DMS79 (cell line): ENCODE data around the gene INHA.

Source experiments
- DNase-seq: peaks from one replicate; lab custom pipeline; 2025; lab: John Stamatoyannopoulos, UW

Gene INHA, protein sequence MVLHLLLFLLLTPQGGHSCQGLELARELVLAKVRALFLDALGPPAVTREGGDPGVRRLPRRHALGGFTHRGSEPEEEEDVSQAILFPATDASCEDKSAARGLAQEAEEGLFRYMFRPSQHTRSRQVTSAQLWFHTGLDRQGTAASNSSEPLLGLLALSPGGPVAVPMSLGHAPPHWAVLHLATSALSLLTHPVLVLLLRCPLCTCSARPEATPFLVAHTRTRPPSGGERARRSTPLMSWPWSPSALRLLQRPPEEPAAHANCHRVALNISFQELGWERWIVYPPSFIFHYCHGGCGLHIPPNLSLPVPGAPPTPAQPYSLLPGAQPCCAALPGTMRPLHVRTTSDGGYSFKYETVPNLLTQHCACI

DNA sequence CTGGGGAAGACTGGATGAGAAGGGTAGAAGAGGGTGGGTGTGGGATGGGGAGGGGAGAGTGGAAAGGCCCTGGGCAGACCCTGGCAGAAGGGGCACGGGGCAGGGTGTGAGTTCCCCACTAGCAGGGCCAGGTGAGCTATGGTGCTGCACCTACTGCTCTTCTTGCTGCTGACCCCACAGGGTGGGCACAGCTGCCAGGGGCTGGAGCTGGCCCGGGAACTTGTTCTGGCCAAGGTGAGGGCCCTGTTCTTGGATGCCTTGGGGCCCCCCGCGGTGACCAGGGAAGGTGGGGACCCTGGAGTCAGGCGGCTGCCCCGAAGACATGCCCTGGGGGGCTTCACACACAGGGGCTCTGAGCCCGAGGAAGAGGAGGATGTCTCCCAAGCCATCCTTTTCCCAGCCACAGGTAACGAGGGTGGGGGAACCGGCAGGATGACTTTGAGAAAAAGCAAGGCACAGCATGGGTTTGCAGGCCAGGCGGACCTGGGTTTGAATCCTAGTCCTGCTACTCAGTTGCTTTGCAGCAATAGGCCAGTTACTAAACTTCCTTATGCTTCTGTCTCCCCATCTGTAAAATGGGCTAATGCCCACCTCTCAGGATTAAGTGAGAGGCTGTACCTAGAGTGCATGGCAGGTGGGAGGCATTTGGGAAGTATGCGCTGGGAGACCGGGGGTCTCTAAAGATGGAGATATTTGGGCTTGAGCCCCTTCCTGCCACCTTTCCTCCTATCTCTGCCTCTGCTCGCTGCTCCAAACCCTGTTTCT, at the start of gene INHA:
Gene INHA, plus strand, starts transcription at position 74 of the 765 bp plus-strand sequence. Its CDS starts 65 bp downstream, at position 139.
- DNase-seq, result no peak

DNA sequence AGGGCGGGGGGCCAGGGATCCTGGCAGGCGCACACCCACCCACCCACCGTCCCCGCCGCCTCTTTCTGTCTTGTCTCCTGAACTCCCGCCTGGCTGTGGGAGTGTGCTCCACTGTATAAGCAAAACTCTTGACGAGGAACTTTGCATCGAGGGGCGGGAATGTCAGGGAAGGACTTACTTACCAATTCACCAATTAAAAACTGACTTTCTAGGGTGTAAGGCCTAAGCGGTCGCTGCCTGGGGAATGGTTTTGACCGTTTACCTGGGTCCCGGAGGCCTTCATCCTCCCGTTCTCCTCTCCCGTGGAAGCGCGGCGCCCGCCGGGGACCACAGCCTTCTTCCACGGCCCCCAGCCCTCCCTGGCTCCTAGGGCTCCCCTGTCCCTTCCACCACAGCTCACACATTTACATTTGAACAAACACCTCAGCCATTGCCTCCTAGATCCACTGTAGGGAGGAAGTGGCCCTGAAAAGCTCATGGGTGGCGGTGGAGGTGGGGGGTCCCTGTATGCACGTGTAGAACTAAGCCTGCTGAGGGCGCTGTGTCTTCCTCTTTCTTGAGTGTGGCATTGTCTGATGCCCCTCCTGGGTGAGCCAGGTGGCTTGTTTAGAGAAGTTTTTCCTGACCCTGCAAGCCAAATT, 49.0 kb upstream of the INHA start:
- no peak for DNase-seq

DNA sequence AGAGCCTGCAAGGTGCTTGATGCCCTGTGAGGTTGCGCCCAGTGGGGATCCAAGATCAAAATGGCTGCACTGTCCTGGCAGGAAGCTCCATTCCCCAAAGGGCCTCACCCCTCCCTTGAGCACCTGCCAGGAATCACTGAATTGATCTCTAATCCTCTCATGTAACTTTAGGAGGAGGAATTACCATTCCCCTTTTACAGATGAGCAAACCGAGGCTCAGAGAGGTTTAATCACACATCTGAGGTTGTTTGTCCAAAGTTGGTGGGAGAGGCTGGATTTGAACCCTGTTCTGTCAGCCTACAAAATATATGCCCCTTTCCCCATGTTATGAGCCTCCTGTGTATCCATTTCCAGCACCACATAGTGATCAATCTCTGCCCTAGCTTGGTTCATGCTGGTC, 47.3 kb upstream of the INHA start:
- no peak for DNase-seq

DNA sequence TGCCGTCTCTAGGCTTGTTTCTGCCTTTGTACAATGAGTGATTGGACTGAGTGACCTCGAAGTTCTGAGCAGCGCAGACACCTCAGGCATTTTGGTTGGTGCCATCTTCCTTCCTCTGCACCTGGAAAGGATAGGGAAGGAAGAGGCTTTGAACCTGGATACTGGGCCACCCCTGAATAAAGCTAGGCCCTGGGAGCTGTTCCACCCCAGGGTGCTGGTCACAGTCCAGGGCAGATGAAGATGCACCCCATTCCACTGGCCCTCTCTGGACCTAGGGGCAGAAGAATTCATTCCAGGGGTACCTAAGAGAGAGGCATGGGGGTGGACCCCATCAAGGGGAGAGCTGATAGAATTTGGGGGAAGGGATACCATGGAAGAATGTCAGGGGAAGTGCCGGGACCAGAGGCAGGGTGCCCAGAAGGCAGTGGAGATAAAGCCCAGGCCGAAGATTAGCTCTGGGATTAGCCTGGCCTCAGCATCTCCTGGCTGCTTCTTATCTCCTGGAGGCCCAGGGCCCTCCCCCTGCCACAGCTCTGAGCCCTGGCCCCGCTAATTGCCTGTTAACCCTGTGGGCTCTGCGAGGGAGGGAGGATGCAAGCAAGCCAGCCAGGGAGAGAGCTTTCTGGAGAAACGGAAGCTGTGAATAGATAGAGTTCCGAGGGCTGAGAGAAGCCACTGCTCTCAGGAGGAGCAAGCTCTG, 46.4 kb upstream of the INHA start:
- no peak for DNase-seq

DNA sequence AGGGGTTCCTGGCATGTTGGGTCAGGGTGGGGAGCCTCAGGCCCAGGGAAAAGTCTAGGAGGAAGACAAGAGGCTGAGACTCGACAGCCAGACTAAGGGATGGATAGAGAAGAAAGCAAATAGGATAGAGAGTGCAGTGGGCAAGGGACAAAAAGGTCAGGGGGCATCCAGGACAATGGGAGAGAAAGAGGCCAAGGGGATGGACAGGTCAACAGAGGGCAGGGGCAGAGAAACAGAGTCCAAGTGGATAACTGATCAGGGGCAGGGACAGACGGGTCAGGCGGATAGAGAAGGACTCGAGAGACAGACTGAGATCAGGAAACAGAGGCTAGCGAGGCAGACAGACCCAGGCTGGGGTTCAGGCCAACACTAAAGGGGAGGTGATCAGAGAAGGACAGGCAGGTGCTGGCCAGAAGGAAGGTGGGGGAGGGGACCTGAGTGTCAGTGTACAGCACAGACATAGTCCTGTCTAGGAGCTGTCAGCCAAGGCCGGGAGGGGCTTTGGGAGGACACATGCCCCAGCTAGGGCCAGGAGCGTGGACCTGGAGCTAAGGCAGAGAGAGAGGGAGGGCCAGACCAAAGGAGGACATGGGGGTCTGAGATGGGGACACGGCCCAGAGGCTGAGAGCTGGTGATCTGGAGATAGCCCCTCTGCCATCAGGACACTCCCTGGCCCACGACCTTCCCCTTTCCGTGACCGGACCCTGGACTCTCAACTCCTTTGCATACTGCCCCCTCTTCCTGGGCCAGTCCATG, 45.6 kb upstream of the INHA start:
- no peak for DNase-seq

DNA sequence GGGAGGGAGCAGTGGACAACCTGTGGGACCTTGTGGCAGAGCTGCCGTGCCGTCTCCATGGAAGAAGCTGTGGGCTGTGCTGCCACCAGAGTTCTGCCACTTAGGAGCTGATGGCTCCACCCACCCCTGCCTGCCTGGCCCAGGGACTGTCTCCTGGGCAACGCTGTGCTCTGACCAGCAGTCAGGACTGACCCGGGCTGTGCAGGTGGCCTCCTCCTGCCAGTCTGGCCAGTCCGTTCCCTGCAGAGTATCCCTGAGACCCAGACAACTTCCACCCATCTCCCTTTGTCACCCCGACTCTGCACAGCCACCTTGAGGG, 45.1 kb upstream of the INHA start:
- DNase-seq, result peak; percentile 18

DNA sequence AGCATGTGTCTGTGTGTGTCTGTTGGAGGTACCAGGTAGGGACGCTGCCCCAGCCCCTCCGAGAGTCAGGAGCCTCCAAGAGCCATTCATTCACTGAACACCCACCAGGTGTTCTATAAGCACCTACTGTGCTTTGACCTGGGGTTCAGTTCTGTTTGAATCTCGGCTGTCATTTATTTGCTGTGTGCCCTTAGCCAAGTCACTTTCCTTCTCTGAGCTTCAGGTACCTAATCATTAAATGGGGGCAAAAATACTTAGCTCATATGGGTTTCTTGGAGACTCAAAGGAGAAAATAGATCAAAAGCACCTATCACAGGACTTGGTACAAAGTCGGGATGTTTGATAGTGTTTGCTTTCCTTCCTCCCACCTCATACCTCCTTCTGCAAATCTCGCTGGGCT, 44.6 kb upstream of the INHA start:
- DNase-seq, result no peak

DNA sequence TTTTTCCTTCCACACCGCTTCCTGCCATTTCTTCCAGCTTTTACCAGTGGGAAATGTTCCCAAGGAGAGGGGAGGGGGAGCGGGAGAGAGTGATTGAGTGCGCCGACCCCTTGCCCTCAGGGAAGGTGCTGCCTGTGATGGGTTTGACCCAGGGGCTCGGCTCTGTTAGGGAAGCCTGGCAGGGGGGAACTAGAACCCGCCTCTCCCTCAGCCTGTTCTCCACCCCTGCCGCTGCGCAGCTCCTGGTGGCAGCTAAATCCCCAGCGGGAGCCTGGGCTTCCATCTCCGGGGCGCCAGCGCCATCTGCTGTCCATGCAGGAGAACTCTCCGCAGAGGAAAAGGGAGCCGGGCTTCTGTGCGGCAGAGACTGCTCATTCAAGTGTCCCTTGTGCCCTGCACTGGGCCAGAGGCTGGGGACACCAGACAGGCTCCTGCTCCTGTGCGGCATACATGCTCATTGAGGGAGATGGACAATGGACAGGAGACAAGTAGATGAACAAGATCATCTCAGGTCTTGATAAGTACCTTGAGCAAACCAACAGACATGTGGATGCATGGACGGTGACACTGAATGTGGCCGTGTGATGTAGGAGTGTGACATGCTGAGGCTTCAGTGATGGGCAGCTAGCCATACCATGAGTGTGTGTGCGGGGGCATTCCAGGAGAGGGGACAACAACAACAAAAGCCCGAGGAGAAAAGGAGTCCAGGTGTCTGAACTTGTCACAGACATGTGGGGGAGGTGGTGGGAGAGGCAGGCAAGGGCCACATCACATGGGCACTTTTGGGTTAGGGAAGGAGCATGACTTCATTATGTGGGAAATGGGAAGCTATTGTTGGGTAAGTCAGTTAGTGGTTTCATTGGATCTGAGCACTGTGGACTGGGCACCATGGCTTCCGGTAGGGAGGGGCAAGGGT, 41.8 kb upstream of the INHA start:
- DNase-seq, result peak; percentile 73

DNA sequence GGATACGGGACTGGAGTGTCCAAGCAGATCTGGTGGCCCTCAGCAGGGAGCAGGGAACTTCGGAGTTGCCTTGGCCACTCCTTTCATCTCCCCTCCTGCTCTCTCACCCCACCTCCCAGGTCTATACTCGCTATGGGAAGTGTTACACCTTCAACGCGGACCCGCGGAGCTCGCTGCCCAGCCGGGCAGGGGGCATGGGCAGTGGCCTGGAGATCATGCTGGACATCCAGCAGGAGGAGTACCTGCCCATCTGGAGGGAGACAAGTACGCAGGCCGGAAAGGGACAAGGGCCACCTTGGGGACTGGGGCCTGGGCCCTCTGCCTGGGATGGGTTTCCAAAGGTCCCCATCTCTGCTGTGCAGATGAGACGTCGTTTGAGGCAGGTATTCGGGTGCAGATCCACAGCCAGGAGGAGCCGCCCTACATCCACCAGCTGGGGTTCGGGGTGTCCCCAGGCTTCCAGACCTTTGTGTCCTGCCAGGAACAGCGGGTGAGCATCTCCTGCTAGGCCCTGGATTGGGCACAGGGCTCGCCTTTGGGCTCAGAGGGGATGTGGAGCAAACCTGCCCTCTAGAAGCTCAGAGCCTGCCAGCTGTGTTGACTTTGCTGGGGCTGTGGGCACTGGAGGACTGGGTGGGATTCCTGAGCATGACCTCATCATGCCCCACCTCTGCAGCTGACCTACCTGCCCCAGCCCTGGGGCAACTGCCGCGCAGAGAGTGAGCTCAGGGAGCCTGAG, 40.3 kb upstream of the INHA start:
- peak; percentile 42 for DNase-seq

DNA sequence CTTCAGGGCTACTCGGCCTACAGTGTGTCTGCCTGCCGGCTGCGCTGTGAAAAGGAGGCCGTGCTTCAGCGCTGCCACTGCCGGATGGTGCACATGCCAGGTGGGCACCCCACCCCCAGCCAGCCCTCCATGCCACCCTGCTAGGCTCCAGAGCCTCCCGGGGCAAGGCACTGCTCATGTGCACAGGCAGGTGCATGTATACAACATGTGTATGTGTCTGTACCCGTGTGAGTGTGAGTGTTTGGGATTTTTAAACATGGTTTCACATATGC, 39.8 kb upstream of the INHA start:
- no peak for DNase-seq

DNA sequence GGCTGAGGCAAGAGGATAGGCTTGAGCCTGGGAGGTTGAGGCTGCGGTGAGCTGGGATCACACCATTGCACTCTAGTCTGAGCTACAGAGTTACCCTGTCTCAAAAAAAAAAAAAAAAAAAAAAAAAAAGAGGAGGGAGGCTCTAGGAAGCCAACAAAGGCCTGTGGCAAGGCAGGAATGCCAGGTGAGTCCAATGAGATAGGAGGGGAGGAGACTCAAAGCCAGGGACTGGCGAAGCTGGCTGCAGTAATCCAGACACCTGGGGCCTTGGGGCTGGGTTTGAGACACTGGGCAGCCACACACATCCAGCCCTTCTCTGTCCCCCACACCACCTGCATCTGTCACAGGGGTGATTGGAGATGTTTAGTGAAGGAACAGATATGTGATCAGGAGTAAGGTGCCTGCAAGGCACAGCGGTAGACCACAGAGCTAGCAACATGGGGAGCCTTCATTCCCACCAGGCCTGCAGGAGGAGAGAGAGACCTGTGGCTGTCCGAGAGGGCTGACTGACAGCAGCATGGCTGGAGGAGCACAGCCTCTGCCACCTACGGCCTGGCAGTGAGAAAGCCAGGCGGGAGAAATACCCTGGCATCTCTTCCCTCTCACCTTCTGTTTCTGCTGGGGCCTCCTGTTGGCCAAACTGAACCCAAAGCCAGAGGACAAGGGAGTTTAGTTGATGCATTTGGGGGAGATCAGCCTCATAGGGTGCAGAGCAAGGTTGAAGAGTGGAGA, 38.0 kb upstream of the INHA start:
- no peak for DNase-seq

DNA sequence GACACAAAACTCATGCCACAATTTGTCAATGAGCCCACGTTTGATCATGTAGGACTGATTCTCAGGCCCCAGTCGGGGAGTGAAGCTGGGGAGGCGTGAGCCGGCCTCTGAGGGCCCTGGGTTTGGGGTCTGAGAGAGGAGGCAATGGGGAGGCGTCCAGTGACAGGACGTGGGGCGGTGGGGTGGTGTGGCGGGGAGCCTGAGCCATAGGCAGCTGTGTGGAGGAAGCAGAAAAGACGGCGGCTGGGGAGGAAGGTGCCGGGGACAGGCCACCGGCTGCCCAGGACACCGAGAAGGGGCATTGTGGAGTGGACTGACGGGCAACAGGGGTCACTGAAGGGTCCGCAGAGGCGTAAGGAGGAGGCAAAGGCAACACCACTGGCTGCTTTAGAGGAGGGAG, 35.7 kb upstream of the INHA start:
- DNase-seq, result no peak

DNA sequence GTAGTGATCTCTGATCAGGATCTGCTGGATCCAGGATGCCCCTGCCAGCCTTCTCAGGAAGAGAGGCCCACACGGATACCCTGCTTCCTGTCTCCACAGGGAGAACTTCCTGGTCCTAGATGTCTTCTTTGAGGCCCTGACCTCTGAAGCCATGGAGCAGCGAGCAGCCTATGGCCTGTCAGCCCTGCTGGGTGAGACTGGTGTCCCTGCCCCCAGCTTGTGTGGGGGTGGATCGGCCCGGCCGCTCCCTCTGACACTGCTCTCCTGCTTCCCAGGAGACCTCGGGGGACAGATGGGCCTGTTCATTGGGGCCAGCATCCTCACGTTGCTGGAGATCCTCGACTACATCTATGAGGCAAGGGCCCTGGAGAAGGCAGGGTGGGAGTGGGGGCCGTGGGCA, 35.1 kb upstream of the INHA start:
- DNase-seq, result no peak

DNA sequence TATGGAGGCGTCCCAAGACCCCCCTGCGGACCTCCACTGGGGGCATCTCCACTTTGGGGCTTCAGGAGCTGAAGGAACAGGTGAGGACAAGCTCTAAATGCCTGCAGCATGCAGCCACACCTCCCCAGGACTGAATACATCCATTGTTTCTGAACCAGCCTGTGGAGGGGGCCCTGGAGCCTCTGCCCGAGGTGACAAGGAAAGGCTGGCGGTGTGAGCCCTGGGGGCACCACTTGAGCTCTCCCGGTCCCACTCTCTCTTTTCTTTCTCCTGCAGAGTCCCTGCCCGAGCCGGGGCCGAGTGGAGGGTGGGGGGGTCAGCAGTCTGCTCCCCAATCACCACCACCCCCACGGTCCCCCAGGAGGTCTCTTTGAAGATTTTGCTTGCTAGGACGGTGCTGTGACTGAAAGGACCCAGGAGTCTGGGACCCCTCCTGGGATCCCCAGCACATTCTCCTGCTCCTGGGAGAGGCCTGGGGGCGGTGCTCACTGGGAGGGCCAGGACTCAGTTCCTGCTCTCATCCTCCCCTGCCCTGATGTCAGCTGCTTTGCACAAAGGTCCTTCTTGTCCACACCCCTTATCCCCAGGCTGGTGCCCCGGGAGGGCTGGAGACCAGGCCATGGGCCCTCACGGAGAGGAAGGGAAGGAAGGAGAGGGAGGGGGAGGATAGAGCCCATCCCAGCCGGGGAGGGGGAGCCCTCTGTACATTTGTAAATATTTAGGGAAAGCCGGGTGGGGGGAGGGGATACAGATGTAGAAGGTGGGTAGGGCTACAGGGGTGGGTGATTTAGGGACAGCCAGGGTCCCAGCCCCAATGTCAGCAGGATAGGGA, 34.2 kb upstream of the INHA start:
- no peak for DNase-seq

DNA sequence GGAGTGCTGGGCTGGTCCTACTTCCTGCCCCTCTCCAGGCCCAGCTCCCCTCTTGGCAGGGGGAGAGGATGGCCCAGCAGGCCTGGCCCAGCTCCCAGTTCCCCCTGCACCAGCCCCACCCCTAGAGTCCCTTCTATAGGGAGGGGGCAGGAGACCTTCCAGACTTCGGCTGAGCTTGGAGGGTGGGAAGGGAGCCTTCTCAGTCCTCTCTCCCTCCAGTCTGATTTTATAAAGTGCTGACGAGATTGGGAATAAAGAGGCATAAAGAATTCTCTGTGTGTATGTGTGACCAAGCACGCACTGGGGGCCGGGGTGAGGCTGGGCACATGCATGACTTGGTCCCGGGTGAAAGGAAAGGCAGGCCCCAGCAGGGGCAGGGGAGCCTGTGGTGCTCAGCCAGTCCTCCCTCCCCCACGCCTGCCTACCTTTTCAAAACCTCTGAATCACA, 33.6 kb upstream of the INHA start:
- no peak for DNase-seq

DNA sequence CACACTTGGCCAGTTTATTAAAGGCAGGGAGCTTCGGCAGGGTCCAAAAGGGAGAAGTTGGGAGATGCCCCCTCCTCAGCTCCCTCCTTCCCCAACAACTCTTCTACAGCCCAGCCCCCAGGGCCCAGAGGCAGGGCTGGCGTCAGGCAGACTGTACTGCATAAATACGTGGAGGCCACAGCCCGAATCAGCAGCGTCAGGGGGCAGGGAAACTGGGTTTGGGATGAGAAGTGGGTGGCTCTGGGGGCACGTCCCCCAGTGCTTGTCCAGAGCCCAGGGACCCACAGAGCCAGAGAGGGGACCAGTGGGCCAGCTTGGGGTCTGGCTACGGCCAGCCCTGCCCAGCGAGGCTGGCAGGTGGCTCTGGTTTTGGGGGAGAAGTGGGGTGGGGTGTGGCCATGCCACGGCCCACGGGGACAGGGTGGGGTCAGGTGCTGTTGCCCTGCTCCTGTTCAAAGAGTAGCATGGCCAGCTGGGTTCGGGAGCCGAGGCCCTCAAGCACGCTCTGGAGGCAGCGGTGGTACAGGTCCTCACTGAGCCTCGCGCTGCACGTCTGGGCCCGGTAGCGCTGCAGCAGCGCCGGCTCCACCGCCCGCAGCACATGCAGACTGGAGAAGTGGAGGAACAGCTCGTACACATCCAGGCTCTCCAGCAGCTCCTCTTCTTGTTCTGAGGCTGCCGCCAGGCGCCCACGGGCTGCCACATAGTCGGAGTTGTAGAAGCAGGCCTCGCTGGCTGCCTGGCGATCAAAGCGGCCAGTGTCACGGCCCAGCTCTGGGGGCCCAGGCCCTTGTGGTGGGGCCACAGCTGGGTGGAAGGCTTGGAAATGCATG, 32.9 kb upstream of the INHA start:
- DNase-seq, result no peak

DNA sequence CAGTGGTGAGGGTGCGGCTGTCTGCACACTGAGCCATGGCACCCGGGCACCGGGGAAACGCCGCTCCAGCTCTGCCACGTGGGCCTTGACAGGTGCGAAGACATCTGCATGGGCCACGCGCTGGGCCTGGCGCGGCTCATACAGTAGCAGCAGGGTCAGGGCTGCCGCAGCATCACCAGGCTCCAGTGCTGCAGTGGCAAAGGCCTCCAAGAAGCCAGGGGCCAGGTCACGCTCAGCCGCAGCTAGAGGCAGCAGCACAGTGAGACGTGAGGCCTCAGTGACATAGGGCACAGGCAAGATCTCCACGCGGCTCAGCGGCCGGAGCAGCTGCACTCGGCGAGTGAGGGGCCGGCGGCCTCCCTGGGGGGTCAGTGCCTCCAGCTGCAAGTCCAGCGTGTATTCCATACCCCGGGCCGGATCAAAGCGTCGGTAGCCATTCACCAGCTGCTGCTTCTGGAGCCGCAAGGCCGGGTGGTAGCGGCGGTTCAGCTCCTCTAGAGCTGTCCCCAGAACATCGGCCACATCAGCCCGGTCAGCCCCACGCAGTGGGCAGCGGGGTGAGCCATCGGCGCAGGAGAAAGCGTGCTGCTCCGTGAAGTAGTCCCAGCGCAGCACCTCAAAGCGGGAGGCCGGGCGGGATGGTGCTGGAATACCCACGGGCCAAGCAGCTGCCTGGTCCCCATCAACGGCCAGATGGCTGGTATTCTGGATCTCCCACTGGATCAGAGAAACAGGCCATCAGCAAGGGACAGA, 32.0 kb upstream of the INHA start:
- DNase-seq, result no peak
